Measurements from ENCODE around the gene ARHGEF7.

ARHGEF7 gene

GRCh38 chr13:111159362-111160320 lies 44.5 kb downstream of the ARHGEF7 start:
- no peak overlapping the region for H3K9ac ChIP-seq (ENCODE audit: low read length)
- peaks cover 32% of the 10 kb centered on the region for H3K36me3 ChIP-seq (ENCODE audit: control insufficient read depth, insufficient read depth, low read length, severe bottlenecking)
- DNase-seq (ENCODE audit: low read depth), result no peak
- no peaks in the 10 kb centered on the region for H3K27me3 ChIP-seq (replicated peaks; ENCODE audit: control insufficient read depth, insufficient read depth, low read length)
- H3K9me3 ChIP-seq (ENCODE audit: control insufficient read depth, low read length), result no peaks in the 10 kb centered on the region
- peaks cover 35% of the 10 kb centered on the region for H3K4me1 ChIP-seq (ENCODE audit: control insufficient read depth, insufficient read depth, low read length)
- no peak overlapping the region for H3K4me3 ChIP-seq (ENCODE audit: low read length)

DNA sequence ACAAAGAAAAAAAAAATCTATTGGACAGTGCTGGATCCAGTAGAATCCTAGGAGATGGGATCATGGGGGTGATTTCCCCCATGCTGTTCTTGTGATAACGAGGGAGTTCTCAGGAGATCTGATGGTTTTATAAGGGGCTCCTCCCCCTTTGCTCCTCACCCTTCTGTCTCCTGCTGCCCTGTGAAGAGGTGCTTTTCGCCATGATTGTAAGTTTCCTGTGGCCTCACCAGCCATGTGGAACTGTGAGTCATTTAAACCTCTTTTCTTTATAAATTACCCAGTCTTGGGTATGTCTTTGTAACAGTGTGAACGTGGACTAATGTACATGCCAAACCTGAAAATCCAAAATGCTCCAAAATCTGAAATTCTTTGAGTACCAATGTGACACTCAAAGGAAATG lies 45.5 kb downstream of the ARHGEF7 start:
- H3K36me3 ChIP-seq (ENCODE audit: control insufficient read depth, insufficient read depth, low read length, severe bottlenecking), result peaks cover 32% of the 10 kb centered on the region
- H3K9ac ChIP-seq (ENCODE audit: low read length), result no peak overlapping the region
- H3K27me3 ChIP-seq (replicated peaks; ENCODE audit: control insufficient read depth, insufficient read depth, low read length), result no peaks in the 10 kb centered on the region
- no peaks in the 10 kb centered on the region for H3K9me3 ChIP-seq (ENCODE audit: control insufficient read depth, low read length)
- H3K4me3 ChIP-seq (ENCODE audit: low read length), result no peak overlapping the region
- peaks cover 25% of the 10 kb centered on the region for H3K4me1 ChIP-seq (ENCODE audit: control insufficient read depth, insufficient read depth, low read length)
- no peak for DNase-seq (ENCODE audit: low read depth)

- no peaks in the 10 kb centered on the region for H3K9me3 ChIP-seq (ENCODE audit: control insufficient read depth, low read length)
- no peak overlapping the region for H3K9ac ChIP-seq (ENCODE audit: low read length)
- H3K36me3 ChIP-seq (ENCODE audit: control insufficient read depth, insufficient read depth, low read length, severe bottlenecking), result peaks cover 32% of the 10 kb centered on the region
- no peaks in the 10 kb centered on the region for H3K27me3 ChIP-seq (replicated peaks; ENCODE audit: control insufficient read depth, insufficient read depth, low read length)
- no peak overlapping the region for H3K4me3 ChIP-seq (ENCODE audit: low read length)
- peaks cover 13% of the 10 kb centered on the region for H3K4me1 ChIP-seq (ENCODE audit: control insufficient read depth, insufficient read depth, low read length)
- DNase-seq (ENCODE audit: low read depth), result no peak
Observed at GRCh38 chr13:111161601-111162600, 46.8 kb downstream of the ARHGEF7 start.

DNA sequence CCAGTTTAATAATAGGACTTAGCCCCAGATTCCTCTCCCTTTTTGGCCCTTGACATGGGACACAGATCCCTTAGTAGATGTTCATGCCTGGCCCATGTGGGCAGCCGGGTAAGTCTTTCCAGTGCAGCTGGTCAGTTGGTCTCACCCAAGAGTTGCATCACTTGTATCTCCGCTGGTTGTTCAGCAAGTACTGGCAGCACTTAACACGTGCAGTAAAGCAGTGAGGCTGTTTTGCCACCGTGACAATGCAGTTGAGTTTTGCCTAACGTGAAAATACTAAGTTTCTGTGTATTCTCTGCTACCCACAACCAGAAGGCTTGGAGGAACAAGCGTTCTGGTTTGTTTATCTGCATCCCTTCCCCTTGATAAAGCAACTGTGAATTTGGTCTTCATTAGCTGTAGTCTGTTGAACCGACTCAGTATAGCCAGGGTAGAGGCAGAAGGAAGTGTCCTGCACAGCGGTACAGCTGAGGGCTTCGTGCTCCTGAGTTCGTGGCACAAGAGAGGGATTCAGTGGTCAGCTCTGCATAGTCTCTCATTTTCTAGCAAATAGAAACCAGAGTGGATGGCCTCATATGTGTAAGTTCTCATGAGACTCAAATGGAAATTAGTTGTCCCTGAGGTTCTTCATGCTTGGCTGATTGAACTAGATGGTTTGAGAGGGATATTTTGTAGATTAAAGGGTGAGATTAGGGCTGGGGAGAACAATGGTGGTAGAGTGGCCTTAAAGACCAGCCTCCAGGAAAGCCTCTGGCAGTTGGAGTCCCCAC lies 50.3 kb downstream of the ARHGEF7 start:
- no peak for DNase-seq (ENCODE audit: low read depth)
- H3K4me1 ChIP-seq (ENCODE audit: control insufficient read depth, insufficient read depth, low read length), result no peaks in the 10 kb centered on the region
- H3K27me3 ChIP-seq (replicated peaks; ENCODE audit: control insufficient read depth, insufficient read depth, low read length), result no peaks in the 10 kb centered on the region
- peaks cover 38% of the 10 kb centered on the region for H3K36me3 ChIP-seq (ENCODE audit: control insufficient read depth, insufficient read depth, low read length, severe bottlenecking)
- no peak overlapping the region for H3K9ac ChIP-seq (ENCODE audit: low read length)
- no peaks in the 10 kb centered on the region for H3K9me3 ChIP-seq (ENCODE audit: control insufficient read depth, low read length)
- H3K4me3 ChIP-seq (ENCODE audit: low read length), result no peak overlapping the region

DNA sequence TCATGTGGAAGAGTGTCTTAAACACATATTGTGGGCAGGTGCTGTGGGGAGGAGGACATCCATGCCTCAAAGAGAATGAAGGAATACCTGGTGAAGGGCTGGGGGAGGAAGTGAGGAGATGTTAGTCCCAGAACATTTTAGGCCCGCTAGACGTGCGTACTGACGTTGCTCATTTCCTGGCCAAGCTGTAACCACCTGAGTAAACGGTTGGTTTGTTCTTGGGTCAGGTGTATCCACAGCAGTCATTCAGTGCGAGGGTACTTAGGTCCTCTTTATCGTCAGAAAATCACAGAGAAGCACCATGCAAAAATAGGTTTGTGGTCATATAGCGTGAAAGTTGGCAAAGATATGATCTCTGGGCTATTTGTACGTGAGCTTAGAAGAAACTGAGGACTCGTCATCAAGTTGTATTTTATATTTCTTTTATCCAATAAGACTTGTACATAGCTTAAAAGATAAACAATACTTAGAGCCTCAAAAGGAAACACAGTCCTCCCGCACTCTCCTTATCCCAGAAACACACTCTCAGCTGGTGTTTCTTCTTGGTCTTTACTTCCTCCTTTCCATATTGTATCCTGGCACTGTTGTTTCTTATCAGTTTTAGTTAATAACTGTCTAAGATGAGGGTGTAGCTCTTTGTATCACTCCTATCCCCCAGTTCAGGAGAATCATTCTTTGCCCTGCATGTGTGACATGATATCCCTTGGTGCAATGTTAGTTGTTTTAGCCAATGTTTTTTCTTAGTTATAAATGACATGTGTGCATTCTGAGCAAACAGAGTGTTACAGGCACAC lies 52.0 kb downstream of the ARHGEF7 start:
- Histone ChIP-seq H3K36me3 (ENCODE audit: control insufficient read depth, insufficient read depth, low read length, severe bottlenecking) (peaks cover 27% of the 10 kb centered on the region), H3K9ac (ENCODE audit: low read length) (no peak overlapping the region), H3K4me1 (ENCODE audit: control insufficient read depth, insufficient read depth, low read length) (peaks cover 12% of the 10 kb centered on the region), H3K27me3 (replicated peaks; ENCODE audit: control insufficient read depth, insufficient read depth, low read length) (no peaks in the 10 kb centered on the region), H3K9me3 (ENCODE audit: control insufficient read depth, low read length) (no peaks in the 10 kb centered on the region), H3K4me3 (ENCODE audit: low read length) (no peak overlapping the region)
- no peak for DNase-seq (ENCODE audit: low read depth)

DNA sequence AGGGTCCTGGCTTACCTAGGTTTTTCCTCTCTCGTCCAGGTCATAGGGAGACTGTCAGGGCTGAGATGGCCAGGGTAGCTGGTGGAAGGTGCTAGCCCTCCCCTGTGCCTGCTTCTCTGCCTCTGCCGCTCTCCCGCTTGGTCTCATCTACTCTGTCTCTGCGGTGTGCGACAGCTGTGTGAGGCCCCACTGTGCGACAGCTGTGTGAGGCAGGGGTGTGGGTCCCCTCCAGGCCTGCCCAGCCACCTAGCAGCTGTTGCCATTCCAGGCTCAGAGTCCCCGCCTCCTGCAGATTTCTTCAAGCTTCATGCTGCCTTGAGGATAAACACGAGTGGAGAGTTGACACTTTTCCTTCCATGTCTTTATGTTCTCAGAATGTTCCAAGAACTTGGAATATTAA lies 53.0 kb downstream of the ARHGEF7 start:
- H3K4me1 ChIP-seq (ENCODE audit: control insufficient read depth, insufficient read depth, low read length), result peaks cover 16% of the 10 kb centered on the region
- H3K27me3 ChIP-seq (replicated peaks; ENCODE audit: control insufficient read depth, insufficient read depth, low read length), result no peaks in the 10 kb centered on the region
- H3K36me3 ChIP-seq (ENCODE audit: control insufficient read depth, insufficient read depth, low read length, severe bottlenecking), result peaks cover 25% of the 10 kb centered on the region
- H3K4me3 ChIP-seq (ENCODE audit: low read length), result no peak overlapping the region
- H3K9me3 ChIP-seq (ENCODE audit: control insufficient read depth, low read length), result no peaks in the 10 kb centered on the region
- H3K9ac ChIP-seq (ENCODE audit: low read length), result no peak overlapping the region
- DNase-seq (ENCODE audit: low read depth), result no peak

DNA sequence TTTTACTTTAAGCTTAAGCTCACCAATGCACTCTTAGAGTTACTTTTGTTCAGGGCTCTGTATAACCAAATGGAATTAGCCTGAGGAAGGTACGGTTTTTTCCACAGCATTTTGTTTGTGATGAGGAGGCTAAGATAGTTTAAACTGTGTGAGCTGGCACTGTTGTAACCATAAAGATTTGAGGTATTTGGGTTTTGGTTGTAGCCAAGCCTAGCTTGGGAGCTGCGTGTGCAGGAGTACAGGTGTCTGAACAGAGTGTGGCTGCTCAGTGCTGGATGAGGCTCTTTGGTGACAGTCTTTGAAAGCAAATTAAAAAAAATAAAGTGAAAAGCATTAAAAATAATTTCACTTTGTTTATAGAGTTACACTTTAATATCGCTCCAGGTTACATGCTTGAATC lies 56.0 kb downstream of the ARHGEF7 start:
- peaks cover 26% of the 10 kb centered on the region for H3K36me3 ChIP-seq (ENCODE audit: control insufficient read depth, insufficient read depth, low read length, severe bottlenecking)
- H3K4me3 ChIP-seq (ENCODE audit: low read length), result no peak overlapping the region
- no peak overlapping the region for H3K9ac ChIP-seq (ENCODE audit: low read length)
- no peaks in the 10 kb centered on the region for H3K27me3 ChIP-seq (replicated peaks; ENCODE audit: control insufficient read depth, insufficient read depth, low read length)
- no peaks in the 10 kb centered on the region for H3K9me3 ChIP-seq (ENCODE audit: control insufficient read depth, low read length)
- DNase-seq (ENCODE audit: low read depth), result no peak
- H3K4me1 ChIP-seq (ENCODE audit: control insufficient read depth, insufficient read depth, low read length), result peaks cover 16% of the 10 kb centered on the region

DNA sequence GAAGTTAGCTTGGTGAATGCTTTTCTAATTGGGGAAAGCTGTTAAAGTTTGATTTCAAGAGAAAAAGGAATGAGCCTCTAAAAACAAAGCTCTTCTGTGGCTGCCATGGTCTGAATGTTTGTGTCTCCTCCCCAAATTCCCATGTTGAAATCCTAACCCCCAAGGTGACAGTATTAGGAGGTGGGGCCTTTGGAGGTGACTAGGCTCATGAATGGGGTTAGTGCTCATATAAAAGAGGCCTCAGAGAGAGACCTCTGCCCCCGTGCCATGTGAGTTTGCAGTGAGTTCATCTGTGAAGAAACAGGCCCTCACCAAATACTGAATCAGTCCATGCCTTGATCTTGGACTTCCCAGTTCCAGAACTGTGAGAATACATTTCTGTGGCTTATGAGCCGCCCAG lies 56.5 kb downstream of the ARHGEF7 start:
- Histone ChIP-seq H3K27me3 (replicated peaks; ENCODE audit: control insufficient read depth, insufficient read depth, low read length) (no peaks in the 10 kb centered on the region), H3K4me1 (ENCODE audit: control insufficient read depth, insufficient read depth, low read length) (peaks cover 16% of the 10 kb centered on the region), H3K4me3 (ENCODE audit: low read length) (no peak overlapping the region)

DNA sequence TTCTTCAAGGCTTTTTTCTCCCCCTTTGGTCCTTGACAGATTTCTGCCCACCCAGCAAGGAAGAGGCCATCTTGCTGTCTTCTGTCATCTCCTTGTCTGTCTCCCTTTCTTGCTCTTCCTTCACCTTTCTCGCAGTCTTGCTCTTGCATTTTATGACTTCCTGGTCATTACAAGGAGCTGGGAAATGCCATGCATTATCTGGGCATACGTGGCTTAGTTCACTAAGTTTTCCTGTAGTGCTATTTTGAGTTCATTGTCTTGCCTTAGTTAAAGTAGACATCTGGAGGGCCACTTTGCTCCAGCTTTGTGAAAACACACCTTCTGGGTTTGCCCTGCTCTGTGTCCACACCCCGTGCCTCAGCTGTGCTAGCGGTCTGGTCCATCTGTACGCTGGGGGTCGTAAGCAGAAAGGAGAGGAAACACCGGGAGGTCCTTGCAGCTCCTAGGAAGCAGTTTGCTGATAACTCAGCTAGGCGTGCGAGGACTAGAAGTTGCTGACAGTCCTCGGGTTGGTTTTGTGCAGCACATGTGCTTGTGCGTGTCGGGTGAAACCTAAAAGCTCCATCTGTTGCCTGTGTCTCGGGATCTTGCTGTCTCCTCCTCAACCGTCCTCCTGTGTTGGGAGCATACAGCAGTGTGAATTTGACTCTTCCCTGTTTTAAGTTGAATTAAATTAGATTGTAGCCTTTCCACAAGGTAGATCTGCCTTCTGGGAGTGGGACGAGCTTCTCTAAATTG lies 59.4 kb downstream of the ARHGEF7 start:
- H3K4me3 ChIP-seq (ENCODE audit: low read length), result no peak overlapping the region
- no peaks in the 10 kb centered on the region for H3K9me3 ChIP-seq (ENCODE audit: control insufficient read depth, low read length)
- peaks cover 18% of the 10 kb centered on the region for H3K36me3 ChIP-seq (ENCODE audit: control insufficient read depth, insufficient read depth, low read length, severe bottlenecking)
- no peak for DNase-seq (ENCODE audit: low read depth)
- peaks cover 25% of the 10 kb centered on the region for H3K4me1 ChIP-seq (ENCODE audit: control insufficient read depth, insufficient read depth, low read length)
- no peak overlapping the region for H3K9ac ChIP-seq (ENCODE audit: low read length)
- H3K27me3 ChIP-seq (replicated peaks; ENCODE audit: control insufficient read depth, insufficient read depth, low read length), result no peaks in the 10 kb centered on the region

More for the DNA sequence above, 56.5 kb downstream of the ARHGEF7 start:
- Histone ChIP-seq H3K9ac (ENCODE audit: low read length) (no peak overlapping the region), H3K36me3 (ENCODE audit: control insufficient read depth, insufficient read depth, low read length, severe bottlenecking) (peaks cover 26% of the 10 kb centered on the region), H3K9me3 (ENCODE audit: control insufficient read depth, low read length) (no peaks in the 10 kb centered on the region)
- DNase-seq (ENCODE audit: low read depth), result no peak

- H3K36me3 ChIP-seq (ENCODE audit: control insufficient read depth, insufficient read depth, low read length, severe bottlenecking), result peaks cover 17% of the 10 kb centered on the region
- no peak for DNase-seq (ENCODE audit: low read depth)
- H3K4me3 ChIP-seq (ENCODE audit: low read length), result no peak overlapping the region
- no peaks in the 10 kb centered on the region for H3K9me3 ChIP-seq (ENCODE audit: control insufficient read depth, low read length)
- H3K27me3 ChIP-seq (replicated peaks; ENCODE audit: control insufficient read depth, insufficient read depth, low read length), result no peaks in the 10 kb centered on the region
- no peak overlapping the region for H3K9ac ChIP-seq (ENCODE audit: low read length)
- peaks cover 25% of the 10 kb centered on the region for H3K4me1 ChIP-seq (ENCODE audit: control insufficient read depth, insufficient read depth, low read length)
Observed at GRCh38 chr13:111175372-111175771, 60.3 kb downstream of the ARHGEF7 start.

Data from adipocyte (in vitro differentiated cells).